GM18502 (cell line): ENCODE results near the gene PLCL1.

Experiments
- ATAC-seq: cut with Tn5 transposase; IDR thresholded peaks from one replicate; pipeline ENCODE4 v1.9.1; 2021; ENCODE audit warnings: mild to moderate bottlenecking; ENCODE audit not compliant: unreplicated experiment, poor library complexity

The PLCL1 gene

DNA sequence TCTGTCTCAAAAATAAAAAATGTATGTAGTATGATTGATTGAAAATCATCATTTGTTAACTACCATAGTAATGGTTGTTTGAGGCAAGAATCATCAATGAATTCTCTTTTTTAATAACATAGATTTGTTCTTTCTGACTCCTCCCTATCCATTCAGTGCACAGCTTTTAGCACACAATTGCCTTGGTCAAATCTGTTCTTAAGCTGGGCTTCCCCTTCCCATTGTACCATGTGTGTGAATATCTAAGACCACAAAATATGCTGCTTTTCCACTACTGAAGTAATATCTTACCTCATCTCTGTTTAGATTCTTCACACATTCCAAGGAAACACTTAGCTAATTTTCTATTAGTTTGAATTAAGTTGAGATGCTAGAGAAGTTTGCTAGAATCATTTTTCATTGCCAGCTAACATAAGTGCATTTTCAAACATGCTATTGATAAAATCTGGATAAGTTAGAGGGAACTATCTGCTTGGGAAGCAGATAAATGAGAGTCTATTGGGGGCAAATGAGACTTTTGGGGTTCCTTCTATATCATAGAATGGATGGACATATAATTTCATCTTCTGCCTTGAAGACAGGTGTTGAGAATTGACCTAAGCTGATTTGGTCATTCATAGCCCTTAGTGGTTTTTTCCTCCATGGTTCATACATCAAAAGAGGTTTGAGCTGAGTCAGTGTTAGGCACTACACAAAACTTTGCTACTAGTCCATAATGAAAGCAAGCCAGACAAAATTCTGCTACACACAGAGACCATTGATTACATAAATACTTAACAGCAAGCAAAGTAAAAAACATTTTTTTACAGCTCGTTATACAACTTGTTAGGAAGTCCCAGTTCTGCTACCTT is 231.9 kb downstream of the PLCL1 start:
- no peak for ATAC-seq

DNA sequence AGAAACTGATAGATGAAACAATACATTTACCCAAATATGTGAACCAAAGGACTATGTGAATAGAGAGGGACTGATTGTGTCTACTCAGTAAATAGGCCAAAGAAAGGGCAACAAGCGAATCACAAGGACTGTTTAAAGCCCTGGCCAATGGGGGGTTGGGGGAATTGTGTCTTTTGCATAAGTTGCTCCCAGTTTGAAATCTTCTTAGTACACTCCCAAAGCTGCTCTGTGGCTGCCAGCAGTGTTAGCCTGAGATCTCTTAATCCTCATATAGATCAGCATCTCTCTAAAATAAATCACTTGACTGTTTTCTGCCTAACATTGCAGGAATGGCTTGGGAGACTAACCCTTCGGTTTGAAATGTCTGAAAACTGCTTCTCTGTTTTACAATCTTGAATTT is 236.4 kb downstream of the PLCL1 start:
- ATAC-seq = no peak

DNA sequence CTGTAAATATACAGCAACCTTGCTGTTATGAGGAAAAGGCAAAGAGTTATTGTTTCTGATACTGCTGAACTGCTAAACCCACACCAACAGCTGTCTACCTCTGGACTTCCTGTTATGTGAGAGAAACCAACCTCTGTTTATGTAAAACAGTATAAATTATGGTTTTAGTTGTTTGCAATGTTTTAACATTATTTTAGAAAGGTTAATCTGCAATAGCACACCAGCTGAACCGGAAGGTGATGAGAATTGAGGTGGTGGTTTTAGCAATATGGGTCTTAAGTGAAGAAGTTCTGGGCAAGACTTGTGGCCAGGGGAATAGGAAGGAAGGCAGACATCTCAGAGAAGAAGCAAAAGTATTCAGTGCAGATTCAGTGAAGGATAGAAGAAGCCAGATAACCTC is 237.8 kb downstream of the PLCL1 start:
- ATAC-seq = peak; percentile 68

DNA sequence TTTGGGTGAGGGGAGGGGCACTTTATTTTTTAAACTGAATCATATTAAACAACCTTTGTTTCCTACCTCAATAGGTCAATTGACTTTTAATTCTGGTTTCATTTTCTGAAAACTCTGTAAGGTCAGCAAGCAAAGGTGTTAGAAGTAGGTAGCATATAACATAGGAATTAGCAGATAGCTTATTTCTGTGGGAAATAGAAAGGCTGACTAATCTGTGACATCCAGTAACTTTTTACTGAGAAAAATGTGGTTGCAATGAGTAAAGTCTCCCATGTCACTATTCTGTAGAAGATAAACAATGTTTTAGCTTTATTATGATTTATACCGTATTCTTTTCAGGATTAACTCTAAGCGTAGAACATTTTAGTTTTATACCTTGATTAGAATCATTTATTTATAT is 240.4 kb downstream of the PLCL1 start:
- ATAC-seq = no peak

DNA sequence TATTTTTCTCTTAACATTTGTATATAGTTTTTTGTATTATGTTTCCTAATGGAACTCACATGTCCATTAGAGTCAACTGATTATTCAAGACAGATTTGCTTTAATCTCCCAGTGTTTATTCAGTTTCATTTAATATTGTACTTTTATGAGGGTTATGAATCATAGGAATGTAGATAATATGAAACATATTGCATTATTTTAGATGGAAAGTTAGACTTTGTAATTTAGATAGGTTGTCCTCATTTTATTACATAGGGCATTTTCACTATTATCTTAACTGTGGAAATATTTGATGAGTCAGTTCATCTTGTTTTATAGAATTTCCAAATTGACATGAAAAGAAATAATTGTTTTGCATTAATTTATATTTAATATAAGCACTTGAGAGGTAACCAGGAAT is 240.8 kb downstream of the PLCL1 start:
- no peak for ATAC-seq

DNA sequence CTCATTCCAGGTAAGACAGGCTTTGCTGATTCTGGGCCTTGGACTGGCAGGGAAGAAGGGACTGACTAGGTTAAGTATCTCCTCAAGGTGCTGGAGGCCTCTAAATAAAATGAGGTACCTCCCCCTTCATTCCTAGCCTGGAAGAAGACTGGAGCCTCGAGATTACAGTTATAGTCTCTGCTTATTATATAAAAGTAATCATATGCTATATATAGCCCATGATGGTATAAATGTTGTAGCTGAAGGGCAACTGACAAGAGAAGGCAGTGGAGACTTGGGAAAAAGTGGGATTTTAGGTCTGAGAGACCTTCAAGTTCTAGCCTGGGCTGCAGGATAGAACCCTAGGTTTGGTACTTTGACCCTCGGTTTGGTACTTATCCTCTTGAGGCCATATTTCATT is 248.3 kb downstream of the PLCL1 start:
- ATAC-seq = no peak

DNA sequence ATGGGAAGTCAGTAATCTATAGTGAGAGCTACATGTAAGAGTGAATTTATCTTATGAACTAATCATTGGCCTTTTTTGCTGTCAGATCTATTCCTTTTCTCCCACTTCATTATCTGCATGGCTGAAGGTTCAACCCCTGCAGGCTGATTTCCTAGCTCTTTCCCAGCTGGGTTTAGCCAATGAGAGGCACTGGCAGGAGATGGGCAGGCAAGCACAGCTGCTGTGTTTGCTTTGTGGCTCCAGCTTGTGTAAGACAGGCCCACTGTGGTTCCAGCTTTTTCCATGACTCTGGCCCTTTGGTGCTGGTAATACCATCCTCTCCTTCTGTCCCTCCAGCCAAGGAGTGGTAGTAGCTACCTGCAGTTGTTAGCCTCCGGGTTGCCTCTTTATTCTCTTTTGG is 248.8 kb downstream of the PLCL1 start:
- ATAC-seq = no peak

DNA sequence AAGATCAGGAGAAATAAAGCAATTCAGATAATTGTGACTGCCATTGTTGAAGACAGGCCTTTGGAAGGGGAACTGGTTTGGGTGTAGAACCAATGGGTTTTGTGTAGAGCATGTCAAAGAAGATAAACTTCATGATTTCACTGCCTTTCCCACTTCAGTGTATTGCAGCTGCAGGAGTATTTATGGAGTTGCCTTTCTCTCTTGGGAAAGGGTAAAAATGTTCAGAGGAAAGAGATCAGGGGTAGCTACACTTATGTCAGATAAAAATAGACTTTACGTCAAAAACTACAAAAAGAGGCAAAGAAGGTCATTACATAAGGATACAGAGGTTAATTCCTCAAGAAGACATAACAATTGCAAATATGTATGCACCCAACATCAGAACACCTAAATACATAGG is 249.4 kb downstream of the PLCL1 start:
- ATAC-seq = no peak

DNA sequence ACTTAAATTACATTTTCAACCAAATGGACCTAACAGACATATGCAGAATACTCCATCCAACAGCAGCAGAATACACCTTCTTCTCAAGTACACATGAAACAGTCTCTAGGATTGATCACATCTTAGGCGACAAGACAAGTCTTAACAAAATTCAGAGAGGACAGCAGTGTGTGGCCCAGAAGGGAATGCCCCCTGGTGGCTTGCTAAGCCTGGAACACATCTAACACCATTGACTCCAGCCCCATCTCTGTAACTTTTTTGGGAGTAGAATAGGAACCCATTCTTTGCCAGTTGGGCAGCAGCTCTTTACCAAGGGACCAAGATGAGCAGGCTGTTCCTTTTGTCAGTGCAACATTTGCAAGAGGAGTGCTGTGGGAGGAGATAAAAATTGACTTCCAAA is 249.9 kb downstream of the PLCL1 start:
- ATAC-seq = peak; percentile 80

DNA sequence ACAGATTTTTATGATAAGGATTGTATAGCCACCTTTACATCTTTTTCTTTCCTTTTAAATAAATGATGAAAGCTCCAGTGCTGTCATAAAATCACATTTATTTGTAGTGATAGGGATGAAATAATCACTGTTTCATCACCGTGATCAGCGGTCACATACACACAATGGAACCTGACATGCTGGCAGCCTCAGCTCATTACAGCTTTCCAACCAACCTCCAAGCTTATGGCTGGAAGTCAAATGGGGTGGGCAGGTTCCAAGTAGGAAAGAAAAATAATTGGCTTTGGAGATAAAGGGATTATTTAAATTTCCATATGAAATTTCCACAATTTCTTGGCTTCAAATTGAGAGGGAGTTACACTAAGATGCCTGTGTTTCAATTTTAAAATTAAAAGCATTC is 251.3 kb downstream of the PLCL1 start:
- no peak for ATAC-seq

DNA sequence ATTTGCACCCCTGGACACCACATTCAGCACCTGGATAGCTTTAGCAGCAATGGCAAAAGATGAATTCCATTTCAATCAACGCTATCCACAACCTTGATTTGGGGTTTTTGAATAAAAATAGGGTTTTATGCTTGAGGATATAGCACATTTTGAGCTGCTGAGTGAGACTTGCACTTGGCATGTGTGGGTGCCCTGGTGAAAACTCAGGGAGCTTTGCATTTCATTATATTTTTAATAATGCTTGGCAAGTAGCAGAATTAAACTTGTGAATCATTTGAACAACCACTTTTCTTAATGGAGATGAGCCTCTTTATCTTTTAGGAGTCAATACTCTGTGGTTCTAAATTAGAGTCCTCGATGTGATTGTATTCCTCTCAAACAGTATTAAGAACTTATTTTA is 252.4 kb downstream of the PLCL1 start:
- no peak for ATAC-seq

DNA sequence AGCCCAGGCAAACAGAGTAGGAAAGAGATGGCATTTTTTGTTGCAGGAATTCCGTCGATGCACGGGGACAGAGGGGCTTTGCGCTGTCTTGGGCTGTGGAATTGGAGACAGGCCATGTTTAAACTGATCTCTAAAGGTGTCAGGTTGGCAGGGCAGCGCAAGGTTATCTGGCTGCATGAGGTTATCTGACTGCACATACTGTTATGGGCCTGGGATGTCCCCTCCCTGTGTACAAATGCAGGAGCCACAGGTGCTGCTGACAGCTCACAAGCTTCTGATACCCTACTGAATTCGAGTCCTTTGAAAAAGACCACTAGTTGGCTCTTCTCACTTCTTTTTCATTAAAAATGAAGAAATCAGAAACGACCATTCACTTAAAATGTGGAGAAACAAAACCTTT is 255.4 kb downstream of the PLCL1 start:
- ATAC-seq = no peak

DNA sequence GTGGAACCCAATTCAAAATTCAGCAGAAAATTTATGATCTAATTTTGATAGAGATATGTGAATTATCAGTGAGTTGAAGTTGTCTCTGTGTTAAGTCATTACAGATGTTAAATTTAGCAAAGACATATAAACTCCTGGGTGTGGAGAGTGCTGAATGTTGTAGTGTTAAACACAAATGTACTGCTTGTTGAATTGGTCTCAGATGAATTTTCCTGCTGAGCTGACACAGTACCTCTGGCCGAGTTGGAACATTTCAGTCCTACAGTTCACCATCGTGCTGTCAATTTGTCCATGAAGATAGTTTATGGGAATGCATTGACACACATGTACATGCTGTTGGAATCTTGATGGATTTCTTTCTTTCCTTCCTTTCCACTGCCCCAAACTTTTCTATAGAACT is 255.9 kb downstream of the PLCL1 start:
- no peak for ATAC-seq

DNA sequence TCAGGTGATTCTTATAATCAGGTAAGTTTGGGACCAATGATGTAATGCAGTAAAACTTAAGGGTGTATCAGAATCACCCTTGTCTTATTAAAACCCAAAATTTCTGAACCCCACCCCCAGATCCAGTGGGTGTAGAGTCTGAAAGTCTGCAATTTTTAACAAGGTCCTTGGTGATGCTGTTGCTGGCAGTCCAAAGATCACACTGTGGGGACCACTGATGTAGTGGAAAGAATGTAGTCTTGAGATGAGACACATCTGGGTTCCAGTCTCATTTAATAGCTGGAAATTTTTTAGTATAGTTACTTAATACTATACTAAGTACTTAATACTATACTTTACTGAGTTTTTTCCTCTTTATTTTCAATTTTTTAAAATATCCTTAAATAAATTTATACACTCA is 258.4 kb downstream of the PLCL1 start:
- no peak for ATAC-seq

DNA sequence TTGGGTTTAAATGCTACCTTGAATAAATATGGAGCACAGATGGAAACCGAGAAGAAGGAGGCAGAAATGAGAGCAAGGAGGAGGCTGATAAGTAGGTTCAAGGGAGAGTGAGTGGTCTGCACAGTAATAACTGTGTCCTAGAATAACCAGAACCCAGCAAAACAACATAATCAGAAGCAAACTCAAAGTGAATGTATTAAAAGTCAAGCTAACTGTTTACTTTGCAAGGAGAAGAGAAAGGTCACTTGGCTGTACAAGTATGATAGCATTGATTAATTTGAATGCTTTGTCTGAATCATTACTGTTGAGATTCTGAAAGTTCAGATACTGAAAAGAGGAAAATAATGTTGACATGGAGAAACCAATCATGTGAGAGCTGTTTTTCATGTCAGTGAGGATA is 258.8 kb downstream of the PLCL1 start:
- no peak for ATAC-seq

DNA sequence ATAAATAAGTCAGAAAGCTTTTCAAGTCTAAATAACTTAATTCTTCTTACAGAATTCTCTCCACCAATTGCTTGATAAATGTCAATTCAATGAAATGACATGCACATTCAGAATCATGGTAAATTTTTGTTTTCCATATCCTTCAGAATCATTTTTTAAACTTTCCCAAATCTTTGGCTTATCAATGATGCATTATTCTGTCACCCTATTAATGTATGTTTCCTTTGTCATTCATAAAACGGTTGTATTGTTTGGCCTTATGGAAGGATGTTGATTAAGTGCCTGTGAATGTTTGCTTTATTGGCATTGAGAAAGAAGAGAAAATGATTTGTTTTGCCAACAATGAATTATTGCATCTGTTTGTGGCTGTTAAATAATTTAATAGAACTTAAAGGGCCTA is 260.9 kb downstream of the PLCL1 start:
- ATAC-seq = no peak

DNA sequence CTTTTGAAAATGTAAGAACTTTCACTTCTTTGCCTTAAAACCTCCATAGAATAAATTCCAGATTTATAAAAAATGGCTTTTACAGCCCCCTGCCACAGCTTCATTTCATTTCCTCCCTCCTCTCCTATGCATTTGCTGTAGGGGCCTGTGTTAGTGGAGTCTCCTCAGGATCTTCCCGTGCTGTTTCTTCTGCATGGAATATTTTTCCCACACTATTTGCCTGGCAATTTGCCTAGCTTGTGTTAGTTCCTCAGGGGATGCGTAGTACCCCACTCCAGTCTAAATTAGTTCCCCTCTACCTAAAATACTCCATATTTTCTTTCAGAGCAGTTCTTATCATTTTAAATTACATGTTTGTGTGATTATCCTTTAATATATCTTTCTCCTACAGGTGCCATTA is 262.2 kb downstream of the PLCL1 start:
- ATAC-seq = no peak

DNA sequence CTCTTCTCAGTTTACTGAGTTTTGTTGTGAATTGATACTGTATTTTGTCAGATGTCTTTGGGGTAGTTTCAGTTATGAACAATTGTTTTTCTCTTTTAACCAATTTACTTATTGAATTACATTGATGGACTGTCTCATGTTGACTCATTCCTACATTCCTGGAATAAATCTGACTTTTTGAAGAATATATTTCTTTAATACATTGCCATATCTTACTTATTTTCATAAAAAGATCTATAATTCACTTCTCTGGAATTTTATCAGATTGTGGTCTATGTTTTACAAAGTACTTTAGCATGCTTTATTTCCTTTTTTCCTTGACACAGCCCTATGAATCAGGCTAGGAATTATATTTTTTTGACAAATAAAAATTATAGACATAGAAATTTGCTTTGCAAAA is 268.3 kb downstream of the PLCL1 start:
- no peak for ATAC-seq

DNA sequence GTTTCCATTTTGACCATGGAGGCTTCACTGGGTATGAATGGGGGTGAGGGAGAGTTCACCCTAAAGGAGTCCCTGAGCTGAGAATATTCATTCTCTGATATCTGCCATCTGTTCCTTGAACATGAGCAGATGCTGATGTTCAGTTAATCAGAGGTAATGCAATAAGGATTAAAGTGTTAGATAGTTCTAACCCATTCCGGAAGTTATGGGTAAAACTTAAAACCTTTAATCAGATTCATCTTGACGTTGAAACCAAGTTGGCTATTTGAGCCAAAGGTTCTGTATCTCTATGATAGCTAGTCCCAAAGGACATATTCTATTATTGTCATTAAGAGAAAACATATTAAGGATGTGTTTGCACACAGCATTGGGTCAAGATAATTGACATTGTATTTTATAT is 268.9 kb downstream of the PLCL1 start:
- no peak for ATAC-seq

DNA sequence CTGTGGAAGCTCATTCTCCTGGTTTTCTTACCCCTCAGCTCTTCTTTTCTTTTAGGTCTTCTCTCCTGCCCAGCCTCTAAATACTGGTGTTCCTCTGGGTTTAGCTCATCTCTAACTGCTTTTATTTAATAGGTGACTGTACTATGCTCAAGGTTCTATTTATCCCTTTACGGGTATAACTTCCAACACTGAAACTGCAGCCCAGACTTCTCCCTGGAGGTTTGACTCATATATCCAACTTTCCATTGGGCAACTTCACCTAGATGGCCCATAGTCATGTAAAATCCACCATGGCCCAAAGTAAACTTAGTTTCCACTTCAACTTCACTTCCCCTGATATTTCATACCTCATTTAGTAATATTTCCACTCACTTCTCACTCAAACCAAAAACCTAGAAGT is 273.1 kb downstream of the PLCL1 start:
- ATAC-seq = no peak

DNA sequence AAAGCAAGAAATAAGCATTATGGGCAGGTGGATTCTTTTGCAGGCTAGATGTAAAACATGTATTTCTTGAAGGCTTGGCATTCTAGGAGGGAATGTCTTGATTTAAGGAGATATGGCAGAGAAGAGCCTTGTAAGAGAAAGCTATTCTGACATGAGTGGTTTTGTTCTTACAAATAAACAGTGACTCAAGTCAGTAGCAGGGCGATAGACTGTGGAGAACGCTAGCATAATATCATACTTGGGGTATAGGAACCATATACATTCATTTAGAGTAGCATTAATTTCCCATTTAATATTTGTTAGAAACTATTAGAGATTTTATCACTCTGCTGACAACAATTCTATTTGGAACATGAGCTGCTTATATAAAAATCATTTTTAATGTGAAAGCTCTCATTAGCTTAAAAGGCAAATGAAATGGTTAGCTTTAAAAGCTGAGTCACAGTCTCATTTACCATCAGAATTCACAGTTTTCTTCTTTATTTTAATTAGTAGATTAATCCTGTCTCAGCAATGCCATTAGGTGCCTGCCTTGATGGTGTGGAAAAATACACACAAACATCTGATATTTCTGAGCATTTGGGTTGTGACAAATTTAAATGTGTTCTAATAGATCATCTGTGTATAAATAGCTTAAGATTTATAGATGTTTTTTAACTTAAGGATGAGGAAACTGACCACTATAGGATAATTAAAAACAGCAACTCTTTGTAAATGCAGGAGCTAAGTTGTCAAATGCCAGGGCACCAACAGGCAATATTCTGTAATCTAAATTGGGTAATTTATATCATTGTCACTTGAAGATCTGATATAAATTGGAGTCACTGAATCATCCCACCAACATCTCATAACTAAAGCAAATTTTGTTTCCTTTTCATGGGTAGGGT is 276.7 kb downstream of the PLCL1 start:
- no peak for ATAC-seq

DNA sequence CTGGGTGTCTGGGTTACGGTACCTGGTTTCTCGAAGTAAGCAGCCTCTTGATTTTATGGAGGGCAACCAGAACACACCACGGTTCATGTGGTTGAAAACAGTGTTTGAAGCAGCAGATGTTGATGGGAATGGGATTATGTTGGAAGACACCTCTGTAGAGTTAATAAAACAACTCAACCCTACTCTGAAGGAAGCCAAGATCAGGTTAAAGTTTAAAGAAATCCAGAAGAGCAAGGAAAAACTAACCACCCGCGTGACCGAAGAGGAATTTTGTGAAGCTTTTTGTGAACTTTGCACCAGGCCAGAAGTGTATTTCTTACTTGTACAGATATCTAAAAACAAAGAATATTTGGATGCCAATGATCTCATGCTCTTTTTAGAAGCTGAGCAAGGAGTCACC is 279.8 kb downstream of the PLCL1 start:
- no peak for ATAC-seq
